Ureter (tissue), 1 donor: ENCODE data around the gene PRELID2. TPM values are rescaled to one million over a fixed set of nuclear protein-coding genes. Genes with fewer than 3 reads are reported as not detected.
A peak's percentile ranks its signal among the peaks of the same experiment; 100 is the strongest.
"Not testable (repeated sequence)": the region's sequence is repeated elsewhere in the genome, so short reads cannot be mapped to it uniquely, and the experiment has no call there.

Source experiments
- DNase-seq: peaks from one replicate; pipeline ENCODE4 v3.0.0-alpha.2; 2020; ENCODE audit warnings: low spot score
- total RNA-seq: library from RNA; stranded (reverse); gene quantifications from one replicate; pipeline ENCODE4 v1.2.4, GENCODE V29; 2023
- donor health status: DM: yes; HTN: yes; CAD: no.

Gene PRELID2
- total RNA-seq = 28.2 TPM

DNA sequence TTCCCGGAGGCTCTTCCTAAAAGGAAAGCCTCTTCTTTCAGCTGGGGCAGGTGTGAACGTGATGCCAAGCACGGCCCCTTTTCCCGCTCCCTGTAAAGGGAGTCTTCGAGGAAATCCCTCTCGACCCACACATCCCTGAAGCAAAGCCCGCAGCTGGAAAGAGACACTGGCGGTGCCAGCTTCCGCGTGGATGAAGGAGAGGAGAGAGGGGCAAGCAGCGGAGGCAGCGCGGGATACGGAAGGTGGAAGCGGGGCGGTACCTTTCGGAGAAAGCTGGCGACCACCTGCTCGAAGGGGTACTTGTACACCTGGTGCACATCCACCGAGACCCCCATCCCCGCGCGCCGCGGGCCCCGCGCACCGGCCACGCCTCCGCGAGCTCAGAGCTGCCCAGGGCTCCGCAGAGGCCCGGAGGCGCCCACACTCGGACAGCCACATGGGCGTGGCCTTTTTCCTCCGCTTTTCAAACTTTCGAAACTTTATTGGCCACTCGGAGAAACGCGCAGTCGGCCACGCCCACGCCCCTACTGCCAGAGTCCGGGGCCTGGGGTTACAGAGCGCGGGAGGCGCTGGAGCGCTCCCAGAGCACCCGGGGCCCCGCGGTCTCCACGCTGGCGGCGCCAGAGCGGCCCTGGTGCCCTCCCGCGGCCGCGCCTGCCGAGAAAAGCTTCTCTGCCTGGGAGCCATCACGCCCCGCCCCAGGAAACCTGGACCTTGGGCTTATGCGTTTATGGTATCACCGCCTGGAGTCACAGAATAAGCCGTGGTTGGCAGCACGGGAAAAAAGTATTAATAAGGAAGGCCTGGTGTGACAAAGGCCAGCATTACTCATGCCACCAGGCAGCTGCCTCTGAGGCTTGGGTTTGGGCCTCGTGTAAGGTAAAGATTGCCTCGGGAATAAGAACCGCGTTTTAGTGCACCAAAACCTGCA is at the start of gene PRELID2:
TSS of gene PRELID2 (minus strand) at position 426 of the 931 bp plus-strand sequence. CDS start at position 335, 91 bp downstream.
- peak; percentile 91 for DNase-seq

DNA sequence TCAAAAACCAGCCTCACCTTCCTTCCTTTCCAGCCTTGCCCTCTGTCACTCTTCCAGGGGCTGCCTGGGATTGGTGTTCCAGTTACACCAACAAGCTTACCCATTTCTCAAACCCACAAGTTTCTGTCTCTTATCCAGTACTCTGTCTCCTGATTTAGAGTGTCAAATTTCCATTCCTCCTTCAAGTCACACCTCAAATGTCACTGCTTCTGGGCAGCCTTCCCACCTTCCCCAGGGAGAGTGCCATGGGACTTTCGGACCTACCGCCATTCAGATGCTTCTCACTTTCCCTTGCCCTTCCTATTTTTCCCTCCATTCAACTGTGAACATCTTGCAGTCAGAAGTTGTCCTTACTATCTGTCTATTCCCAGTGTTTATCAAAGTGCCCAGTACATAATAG is 39.6 kb upstream of the PRELID2 start:
- no peak for DNase-seq

DNA sequence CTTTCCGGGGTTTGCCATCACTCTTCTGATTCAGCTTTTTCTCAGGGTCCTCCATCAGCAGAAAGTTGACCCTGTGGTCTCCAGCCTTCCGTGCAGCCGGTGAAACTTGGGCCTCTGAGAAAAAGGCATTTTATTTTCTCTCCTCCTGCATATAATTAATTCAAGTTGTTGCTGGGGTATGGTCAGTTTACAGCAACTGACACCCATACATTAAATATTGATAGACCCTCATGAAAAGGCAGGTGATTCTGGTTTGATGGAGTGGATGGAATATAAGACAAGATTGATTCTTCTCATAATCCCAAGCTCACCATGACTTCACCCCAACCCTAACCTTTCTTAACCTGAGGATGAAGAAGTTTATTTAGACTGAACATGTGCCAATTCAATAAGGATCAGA is 37.8 kb upstream of the PRELID2 start, which contains the start of gene GRXCR2:
TSS of gene GRXCR2 (minus strand) at position 101 of the 400 bp plus-strand sequence. CDS start at position 55, 46 bp downstream.
- no peak for DNase-seq

DNA sequence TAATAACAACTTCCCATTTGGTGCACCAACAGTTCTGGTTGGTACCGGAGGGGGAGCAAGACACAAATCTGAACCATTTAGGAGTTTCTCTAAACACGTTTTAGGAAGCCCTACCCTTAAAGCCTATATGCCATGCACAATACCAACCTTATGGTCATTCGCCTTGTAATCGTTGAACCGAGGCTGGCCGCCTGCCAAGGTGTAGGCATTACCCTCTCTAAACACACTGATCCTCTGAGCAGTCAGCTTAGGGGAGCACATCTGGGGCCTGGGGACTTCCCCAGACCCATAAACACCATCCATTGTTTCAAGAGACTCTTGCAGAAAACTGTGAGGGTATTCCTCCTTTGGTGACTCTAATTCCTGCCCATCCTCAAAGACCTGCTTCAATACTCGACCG is 37.3 kb upstream of the PRELID2 start:
- DNase-seq = no peak

DNA sequence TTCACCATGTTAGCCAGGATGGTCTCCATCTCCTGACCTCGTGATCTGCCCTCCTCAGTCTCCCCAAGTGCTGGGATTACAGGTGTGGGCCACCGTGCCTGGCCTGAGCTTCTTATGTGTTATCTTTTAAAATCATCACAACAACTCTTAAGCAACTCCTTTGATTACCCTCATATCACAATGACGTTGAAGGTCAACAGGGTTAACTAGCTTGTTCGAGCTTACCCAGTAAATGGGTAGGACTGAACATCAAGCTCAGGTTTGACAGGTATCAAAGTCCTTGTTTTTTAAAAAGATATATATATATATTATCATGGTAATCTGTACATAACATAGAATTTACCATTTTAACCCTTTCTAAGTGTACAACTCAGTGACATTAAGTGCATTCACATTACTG is 34.6 kb upstream of the PRELID2 start:
- no peak for DNase-seq

DNA sequence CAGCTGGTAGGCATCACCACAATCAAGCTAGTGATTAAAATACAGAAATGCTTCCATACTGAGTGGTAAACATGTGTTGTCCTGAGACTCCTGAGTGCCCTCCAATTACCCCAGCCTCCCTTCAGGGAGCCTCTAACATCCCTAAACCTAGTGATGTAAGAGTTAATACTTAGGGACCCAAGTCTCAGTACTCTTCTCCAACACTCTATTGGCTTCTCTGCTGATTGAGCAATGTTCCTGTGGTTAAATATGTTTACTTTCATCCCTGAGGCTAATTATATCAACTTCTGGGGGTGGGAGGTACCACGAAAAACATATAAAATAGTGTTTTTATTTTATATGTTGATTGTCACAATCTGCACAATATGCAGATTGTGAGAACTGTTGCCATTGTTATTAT is 32.7 kb upstream of the PRELID2 start:
- no peak for DNase-seq

DNA sequence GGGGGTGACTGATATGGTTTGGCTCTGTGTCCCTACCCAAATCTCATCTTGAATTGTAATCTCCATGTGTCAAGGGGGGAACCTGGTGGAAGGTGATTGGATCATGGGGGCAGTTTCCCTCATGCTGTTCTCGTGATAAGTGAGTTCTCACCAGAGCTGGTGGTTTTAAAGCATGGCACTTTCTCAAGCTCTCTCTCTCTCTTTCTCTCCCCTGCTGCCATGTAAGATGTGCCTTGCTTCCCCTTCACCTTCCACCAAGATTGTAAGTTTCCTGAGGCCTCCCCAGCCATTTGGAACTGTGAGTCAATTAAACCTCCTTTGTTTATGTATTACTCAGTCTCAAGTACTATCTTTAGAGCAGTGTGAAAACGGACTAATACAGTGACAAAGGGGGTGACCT is 29.3 kb upstream of the PRELID2 start:
- DNase-seq = not testable (repeated sequence)

DNA sequence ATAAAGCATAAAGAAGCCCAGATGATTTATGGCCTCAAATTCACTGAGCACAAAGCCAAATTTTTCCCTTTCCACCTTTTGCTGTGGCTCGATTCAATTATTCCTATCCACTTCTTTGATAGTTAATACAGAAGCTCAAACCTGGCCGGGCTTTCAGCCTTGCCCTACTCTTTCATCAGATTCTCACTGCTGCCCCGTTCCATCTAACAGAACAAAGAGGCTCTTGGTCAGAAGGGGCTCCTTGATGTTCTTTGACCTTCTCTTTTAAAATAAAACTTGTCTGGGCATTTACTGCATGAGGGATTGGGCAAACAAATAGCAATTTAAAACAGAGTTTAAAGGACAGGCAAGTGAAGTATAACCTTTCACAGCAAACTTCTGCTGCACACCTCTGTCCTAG is 27.9 kb upstream of the PRELID2 start:
- DNase-seq = no peak

DNA sequence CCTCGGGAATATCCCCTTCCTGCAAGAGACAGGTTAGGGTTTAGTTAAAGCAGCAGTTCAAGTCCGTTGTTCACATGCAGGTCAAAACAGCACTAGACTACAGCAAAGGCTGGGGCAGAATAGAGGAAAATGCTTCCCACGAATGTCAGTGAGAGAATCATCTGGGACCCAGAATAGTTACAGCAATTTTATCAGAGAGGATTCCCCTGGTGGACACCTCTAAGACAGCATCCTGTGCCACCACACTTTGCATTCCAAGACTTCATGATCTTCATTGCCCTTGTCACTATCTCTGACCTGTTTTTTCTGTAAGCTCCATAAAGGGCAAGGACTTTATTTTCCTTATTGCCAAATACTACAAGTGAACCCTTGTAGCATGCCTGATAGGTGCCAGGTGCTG is 24.8 kb upstream of the PRELID2 start:
- no peak for DNase-seq

DNA sequence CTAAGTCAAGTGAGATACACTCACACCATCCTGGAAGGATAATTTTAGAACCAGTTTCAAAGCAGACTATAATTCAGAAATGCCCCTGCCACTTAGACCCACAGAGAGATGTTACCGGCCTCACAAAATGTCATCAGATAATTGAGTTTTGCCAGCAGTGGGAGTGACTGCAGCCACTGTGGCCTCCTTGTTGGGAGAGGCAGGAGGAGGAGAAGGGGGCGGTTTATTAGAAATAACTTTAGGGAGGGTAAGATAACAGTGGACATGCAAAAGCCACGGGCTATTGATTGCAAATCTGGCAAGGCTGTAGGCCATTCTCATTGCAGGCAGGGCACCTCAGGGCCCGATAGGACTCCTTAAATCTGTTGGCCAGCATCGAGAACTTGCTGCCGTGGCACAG is 24.3 kb upstream of the PRELID2 start:
- no peak for DNase-seq

DNA sequence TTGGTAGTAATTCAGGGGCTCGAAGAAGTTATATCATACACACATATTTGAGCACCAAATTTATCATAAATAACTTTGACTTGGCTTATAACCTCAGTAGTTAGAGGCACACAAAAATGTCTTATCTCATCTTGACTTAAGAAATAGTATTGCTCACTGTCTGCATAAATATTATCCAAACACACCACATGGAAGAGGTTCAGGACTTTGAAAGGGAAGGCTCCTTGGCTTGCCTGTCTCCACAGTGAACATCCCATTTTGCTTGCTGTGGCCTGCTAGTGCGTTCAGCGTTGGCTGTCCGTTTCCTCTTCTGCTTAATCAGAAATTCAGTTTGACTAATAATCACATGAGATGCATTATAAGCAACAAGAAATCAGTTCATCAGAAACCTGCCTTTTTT is 23.8 kb upstream of the PRELID2 start:
- no peak for DNase-seq

DNA sequence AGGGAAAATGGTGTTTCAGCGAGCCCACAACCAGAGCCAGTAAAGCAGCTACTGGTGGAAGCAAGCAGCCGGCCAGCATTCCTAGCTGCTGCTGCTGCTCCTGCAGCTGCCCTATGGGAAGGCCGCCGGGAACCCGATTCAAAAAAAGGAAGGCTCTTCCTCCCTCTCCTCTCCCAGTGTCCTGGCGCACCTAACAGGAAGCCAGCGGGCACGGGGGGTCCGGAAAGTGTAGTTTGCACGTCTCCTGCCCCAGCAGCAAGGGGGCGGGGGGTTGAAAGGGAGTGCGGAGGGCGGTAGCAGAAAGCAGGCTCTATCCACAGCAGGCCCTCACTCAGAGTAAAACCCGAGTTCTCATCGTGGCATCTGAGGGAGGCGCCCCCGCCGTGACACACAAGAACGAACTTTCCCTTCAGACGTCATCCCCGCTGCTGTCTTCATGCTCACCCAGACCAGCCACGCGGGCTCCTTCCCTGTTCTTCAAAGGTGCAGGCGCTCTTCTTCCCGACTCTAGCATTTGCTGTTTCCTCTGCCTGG is 21.2 kb upstream of the PRELID2 start:
- peak; percentile 50 for DNase-seq

DNA sequence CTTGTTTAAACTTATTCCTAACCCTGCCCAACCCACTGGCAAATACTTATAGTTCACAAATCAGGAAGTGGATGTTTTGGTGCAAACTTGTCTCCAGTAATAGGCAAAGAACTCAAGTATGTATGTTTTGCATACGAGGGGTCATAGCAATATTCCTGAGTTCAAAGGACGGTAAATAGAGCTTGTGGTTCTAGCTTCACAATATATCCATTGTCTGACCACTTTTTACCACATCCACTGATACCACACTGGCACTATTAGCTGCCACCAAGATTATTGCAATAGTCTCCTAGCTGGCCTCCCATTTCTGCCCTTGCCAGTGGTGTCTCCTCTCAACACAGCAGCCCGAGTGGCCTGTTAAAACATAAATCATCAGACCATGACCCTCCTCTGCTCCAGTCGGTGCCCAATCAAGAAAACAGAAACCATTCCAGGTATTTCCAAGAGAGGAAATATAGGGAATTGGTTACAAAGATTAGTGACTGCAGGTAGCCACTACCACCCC is 20.7 kb upstream of the PRELID2 start:
- DNase-seq = no peak

DNA sequence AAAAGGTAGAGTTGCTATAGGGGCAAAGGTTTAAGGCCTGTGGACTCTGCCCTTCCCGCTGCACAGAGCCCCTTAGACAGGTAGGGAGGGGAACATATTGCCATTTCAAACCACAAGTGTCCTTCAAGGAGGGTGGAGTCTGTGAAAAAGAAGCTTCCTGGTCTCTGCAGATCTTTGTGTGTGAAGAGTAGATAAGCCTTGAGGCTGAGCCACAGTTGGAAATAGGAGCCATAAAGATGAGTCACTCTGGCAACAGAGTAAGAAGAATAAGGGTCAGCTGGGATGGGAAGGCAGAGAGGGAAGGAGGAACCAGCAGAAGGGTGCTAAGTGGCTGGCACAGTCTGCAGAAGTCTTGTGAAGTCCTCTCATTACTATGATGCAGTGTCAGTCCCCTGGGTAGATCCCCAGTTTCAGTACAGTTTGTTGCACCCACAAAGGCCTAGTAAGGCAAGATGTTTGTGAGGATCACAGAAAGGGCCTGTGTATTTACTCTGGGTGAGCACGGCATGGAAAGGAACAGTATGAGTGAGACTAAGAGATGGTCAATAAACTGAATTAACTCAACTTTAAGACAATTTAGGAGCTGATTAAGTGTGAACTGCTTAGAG is 19.6 kb upstream of the PRELID2 start:
- DNase-seq = no peak

DNA sequence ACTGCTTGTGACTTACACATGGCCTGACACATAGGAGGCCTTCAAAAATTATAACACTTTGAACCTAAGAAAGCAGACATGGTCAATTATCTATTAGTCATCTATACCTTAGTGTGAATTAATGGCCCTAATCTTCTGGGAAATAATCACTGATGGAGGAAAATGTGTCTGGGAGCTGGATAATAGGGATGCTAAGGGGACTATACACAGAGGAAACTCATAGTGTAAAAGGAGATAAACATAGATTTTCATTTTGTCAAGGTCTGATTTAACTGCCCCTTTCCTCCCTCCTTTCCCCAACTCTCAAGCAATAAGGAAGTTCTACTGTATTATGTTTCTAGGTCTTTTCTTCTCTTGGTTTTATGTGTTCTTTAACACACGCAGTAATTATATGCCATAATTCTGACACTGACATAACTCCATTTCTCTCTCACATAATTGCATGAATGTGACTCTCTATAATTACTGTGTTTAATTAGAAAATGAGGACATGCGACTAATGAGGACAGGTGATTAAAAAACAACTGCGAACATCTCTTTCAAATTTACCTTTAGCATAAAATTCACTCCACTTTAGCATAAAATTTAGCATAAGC is 18.7 kb upstream of the PRELID2 start:
- DNase-seq = no peak

DNA sequence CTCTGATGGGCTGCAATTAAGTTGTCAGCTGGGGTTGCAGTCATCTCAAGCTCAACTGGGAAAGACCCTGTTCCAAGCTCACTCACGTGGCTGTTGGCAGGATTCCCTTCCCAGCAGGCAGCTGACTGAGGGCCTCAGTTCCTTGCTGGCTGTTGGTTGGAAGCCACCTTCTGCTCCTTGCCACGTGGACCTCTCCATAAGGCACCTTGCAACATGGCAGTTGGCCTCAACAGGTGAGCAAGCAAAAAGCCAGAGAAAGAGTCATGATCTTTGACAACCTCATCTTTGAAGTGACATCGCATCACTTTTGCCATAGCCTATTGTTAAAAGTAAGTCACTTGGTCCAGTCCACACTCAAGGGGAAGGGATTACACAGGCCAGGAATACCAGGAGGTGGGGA is 17.8 kb upstream of the PRELID2 start:
- no peak for DNase-seq

DNA sequence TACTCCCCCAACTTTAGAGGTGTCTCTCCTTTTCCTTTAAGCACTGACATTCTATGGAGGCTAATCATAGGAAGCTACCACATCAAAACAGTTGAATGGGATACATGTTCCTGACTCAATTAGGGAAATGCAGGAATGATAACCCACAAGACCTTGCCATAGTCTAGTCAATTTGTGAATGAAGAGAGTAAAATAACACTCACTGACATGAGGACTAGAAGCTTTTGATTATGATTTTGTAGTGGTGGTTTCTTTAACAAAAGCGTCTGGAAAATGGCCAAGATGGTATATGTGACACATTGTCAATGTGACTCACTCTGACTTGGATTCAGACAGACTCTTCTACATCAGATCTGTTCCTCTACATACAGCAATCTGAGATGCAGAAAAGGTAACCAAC is 13.7 kb upstream of the PRELID2 start:
- no peak for DNase-seq

DNA sequence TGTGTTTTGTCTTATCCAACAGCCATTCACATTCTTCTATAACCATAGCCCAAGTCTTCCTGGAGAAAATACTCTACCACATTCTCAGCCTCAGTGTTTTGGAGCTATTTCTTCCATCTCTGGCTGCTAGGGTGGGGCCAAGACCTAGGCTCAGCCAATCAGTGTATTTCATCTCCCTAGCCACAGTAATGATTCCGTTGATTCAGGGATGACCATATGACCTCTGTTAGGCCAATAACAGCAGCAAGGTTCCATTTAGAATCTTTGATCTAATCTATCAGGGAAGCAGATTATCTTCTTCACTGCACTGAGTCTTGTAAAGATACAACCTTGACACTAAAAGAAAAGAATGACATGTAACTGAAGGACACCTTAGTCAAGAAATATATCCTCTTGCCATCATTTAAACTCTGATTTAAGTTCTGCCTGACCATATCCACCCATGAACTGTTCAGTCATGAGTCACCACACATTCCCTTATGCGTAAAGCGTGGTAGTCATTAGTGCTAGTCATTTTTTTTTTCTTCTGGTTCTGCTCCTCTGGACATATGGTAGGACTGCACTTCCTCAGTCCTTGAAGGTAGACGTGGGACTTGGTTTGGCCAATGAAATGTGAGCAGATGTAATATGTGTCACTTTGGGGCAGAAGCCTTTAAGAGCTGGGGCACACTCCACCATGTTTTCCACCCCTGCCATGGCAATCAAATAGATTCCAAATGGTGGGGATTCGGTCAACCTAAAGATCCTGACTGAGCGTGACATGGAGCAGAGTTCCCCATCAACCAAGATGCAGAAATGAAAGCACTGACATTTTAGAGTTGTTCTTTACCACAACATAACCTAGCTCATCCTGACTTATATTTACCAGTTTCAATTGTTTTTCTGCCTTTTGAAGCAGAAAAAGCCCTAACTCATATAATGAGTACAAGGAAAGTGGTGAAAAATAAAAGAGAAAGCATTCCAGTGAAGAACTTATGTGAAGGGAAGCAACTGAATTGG is 12.7 kb upstream of the PRELID2 start:
- DNase-seq = no peak

DNA sequence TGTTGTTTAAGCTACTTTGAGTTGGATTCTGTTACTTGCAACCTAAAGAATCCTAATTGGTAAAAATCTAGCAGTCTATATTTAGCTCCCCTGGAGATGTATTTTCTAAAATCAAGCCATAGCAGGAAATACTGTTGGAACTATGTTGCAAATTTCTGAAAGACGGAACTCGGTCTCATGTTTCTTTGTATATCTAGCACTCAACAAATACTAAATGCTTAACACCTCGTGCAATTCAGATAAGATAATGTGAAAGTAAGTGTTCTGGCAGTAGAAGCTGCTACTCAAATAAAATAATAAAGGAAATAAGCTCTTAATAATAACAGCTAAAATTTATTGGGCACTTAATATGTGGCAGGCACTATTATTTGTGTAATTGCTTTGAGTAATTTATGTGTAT is 10.9 kb upstream of the PRELID2 start:
- DNase-seq = no peak

DNA sequence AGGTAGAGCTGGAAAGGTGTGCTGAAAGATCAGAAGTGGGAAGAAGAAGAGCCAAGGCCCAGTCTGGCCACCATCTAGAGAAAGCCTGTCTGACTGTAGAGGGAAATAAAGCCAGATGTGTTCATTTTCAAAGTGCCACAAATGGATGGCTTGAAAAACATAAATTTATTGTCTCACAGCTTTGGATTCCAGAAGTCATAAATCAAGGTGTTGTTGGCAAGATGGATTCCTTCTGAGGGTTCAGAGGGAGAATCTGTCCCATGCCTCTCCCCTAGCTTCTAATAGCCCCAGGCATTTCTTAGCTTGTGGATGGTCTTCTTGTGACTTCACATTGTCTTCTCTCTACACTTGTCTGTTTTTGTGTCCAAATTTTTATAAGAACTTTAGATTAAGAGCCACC is 6.2 kb upstream of the PRELID2 start:
- no peak for DNase-seq
